HCT116 (cell line): ENCODE results near the gene CENPM. TPM values are rescaled to one million over a fixed set of nuclear protein-coding genes. Genes with fewer than 3 reads are reported as not detected.

Experiments
- ATAC-seq: fragments of 200-7000 bp; cut with Tn5 transposase; 2 replicates; pipeline ENCODE4 v1.9.1; 2020; ENCODE audit warnings: mild to moderate bottlenecking, moderate library complexity
- BruUV-seq: library from RNA; stranded (reverse); fragments of 400-500 nt; replicated peaks from 2 replicates; lab custom pipeline; 2021; lab: Mats Ljungman, UMichigan
- CTCF ChIA-PET: fragments of 300-600 bp; sonication (Branson Sonifier 250); formaldehyde crosslinking; loops from one replicate; lab custom pipeline; 2021; ENCODE audit warnings: antibody characterized with exemption; lab: Charles Lee
- POLR2A ChIA-PET: fragments of 300-600, 350-600 bp; sonication (Branson Sonifier 250); formaldehyde crosslinking; loops from one replicate; lab custom pipeline; 2021; ENCODE audit warnings: antibody characterized with exemption; lab: Charles Lee
- RAD21 ChIA-PET, 2 experiments: fragments of 300-600 bp; sonication (Branson Sonifier 250); formaldehyde crosslinking; loops; one replicate each; lab custom pipeline; 2023; ENCODE audit warnings: low total read pairs in 2 of 2; ENCODE audit not compliant: uncharacterized antibody in 2 of 2, unreplicated experiment in 2 of 2, low non-redundant PET in 1 of 2; lab: Charles Lee
- DNase-seq: peaks from one replicate; pipeline ENCODE4 v3.0.0-alpha.2; 2010; ENCODE audit warnings: low read depth, low spot score
- H2AFZ ChIP-seq: fragments of 200-600 bp; shearing (Covaris generic), sonication (generic); 2 replicates; pipeline ENCODE4 v1.6.1; 2017; ENCODE audit warnings: low read depth, mixed run types, mixed read lengths, antibody characterized with exemption, low read length; ENCODE audit not compliant: poor library complexity, severe bottlenecking
- H3K27ac ChIP-seq: 2 replicates; pipeline ENCODE4 v1.5.1; 2012; ENCODE audit warnings: low read depth, low read length
- H3K27me3 ChIP-seq: fragments of 200-600 bp; sonication (generic); 2 replicates; pipeline ENCODE4 v1.6.1; 2016; ENCODE audit warnings: mixed run types, low read length, mixed read lengths; ENCODE audit not compliant: insufficient read depth
- H3K36me3 ChIP-seq, 2 experiments: fragments of 200-500 bp in 1 of 2; fragments of 200-600 bp in 1 of 2; sonication (Bioruptor generic) in 1 of 2; sonication (generic) in 1 of 2; 2 replicates each; pipeline versions ENCODE4 v1.5.1 to v1.6.1; 2014 to 2016; ENCODE audit warnings: low read length in 2 of 2, inconsistent platforms in 1 of 2, mixed read lengths in 1 of 2, mixed run types in 1 of 2; ENCODE audit not compliant: insufficient read depth in 2 of 2, control insufficient read depth in 1 of 2
- H3K4me1 ChIP-seq, 2 experiments: fragments of 200-600 bp in 1 of 2; sonication (generic) in 1 of 2; 2 replicates each; pipeline versions ENCODE4 v1.5.1 to v1.6.1; 2012 to 2017; ENCODE audit warnings: low read length in 2 of 2, inconsistent platforms in 1 of 2, mild to moderate bottlenecking in 1 of 2, mixed read lengths in 1 of 2, mixed run types in 1 of 2, moderate library complexity in 1 of 2; ENCODE audit not compliant: insufficient read depth in 2 of 2, control insufficient read depth in 1 of 2
- H3K4me2 ChIP-seq: fragments of 200-600 bp; sonication (generic); 2 replicates; pipeline ENCODE4 v1.6.1; 2017; ENCODE audit warnings: mixed run types, low read length, mixed read lengths
- H3K4me3 ChIP-seq, 2 experiments: fragments of 200-600 bp in 1 of 2; sonication (generic) in 1 of 2; replicated peaks in 1 of 2; 2 replicates each; pipeline ENCODE4 v1.5.1; 2011 to 2016; ENCODE audit warnings: low read length in 2 of 2, control low read depth in 1 of 2, low read depth in 1 of 2, mild to moderate bottlenecking in 1 of 2, mixed read lengths in 1 of 2, mixed run types in 1 of 2
- H3K79me2 ChIP-seq: fragments of 200-600 bp; sonication (generic); 2 replicates; pipeline ENCODE4 v1.6.1; 2017; ENCODE audit warnings: mild to moderate bottlenecking, mixed run types, low read length, moderate library complexity, mixed read lengths; ENCODE audit not compliant: insufficient read depth
- H3K9ac ChIP-seq: fragments of 200-600 bp; sonication (generic); 2 replicates; pipeline ENCODE4 v1.6.1; 2016; ENCODE audit warnings: low read length, mixed read lengths
- H3K9me2 ChIP-seq: fragments of 200-600 bp; sonication (generic), shearing (Covaris generic); 2 replicates; pipeline ENCODE4 v1.6.1; 2017; ENCODE audit warnings: mixed run types, mild to moderate bottlenecking, moderate library complexity; ENCODE audit not compliant: insufficient read depth
- H3K9me3 ChIP-seq, 2 experiments: fragments of 200-500 bp in 1 of 2; fragments of 200-600 bp in 1 of 2; sonication (Bioruptor generic) in 1 of 2; sonication (generic) in 1 of 2; 2 replicates each; pipeline ENCODE4 v1.6.1; 2014 to 2017; ENCODE audit warnings: low read length in 2 of 2, mixed read lengths in 2 of 2, inconsistent platforms in 1 of 2, low read depth in 1 of 2, mild to moderate bottlenecking in 1 of 2, mixed run types in 1 of 2, moderate library complexity in 1 of 2; ENCODE audit not compliant: control insufficient read depth in 1 of 2, insufficient read depth in 1 of 2
- H4K20me1 ChIP-seq: fragments of 200-600 bp; sonication (generic), shearing (Covaris generic); 2 replicates; pipeline ENCODE4 v1.6.1; 2017; ENCODE audit warnings: mixed run types, mild to moderate bottlenecking, moderate library complexity; ENCODE audit not compliant: insufficient read depth
- CBX3 ChIP-seq: IDR thresholded peaks from 2 replicates; pipeline ENCODE4 v1.6.1; 2012; ENCODE audit warnings: low read depth
- EGR1 ChIP-seq: IDR thresholded peaks from 2 replicates; pipeline ENCODE4 v1.6.1; 2012; ENCODE audit warnings: low read depth
- ELF1 ChIP-seq: IDR thresholded peaks from 2 replicates; pipeline ENCODE4 v1.6.1; 2012; ENCODE audit warnings: low read depth, borderline replicate concordance
- EZH2phosphoT487 ChIP-seq: fragments of 200-600 bp; IDR thresholded peaks from 2 replicates; pipeline ENCODE4 v1.6.1; 2018; ENCODE audit warnings: antibody characterized with exemption, borderline replicate concordance
- JUND ChIP-seq: IDR thresholded peaks from 2 replicates; pipeline ENCODE4 v1.6.1; 2012
- POLR2A ChIP-seq: IDR thresholded peaks from 2 replicates; pipeline ENCODE4 v1.7.0; 2011; ENCODE audit warnings: borderline replicate concordance; ENCODE audit not compliant: insufficient read depth, insufficient read length; ENCODE audit errors: extremely low read depth
- POLR2AphosphoS5 ChIP-seq: IDR thresholded peaks from 2 replicates; pipeline ENCODE4 v1.6.1; 2011; ENCODE audit warnings: mild to moderate bottlenecking, low read depth, low read length, moderate library complexity
- TCF7L2 ChIP-seq: IDR thresholded peaks from 2 replicates; pipeline ENCODE4 v1.7.0; 2011; ENCODE audit warnings: borderline replicate concordance, inconsistent platforms; ENCODE audit not compliant: insufficient read depth, insufficient read length; ENCODE audit errors: extremely low read depth
- ZFX ChIP-seq: fragments of 450-650 bp; IDR thresholded peaks from 2 replicates; pipeline ENCODE4 v1.6.1; 2017
- ZNF274 ChIP-seq: fragments of 200-500 bp; sonication (Bioruptor generic); IDR thresholded peaks from 2 replicates; pipeline ENCODE4 v1.6.1; 2014; ENCODE audit warnings: mild to moderate bottlenecking, low read depth, low read length, inconsistent platforms
- intact Hi-C: fragments of 100-400 bp; cut with micrococcal nuclease; formaldehyde crosslinking; loops from 2 replicates; pipeline ENCODE4 v1.10.0; 2022
- total RNA-seq: library from RNA; stranded (reverse); gene quantifications from one replicate; pipeline ENCODE4 v1.2.1, GENCODE V29; 2021; ENCODE audit not compliant: unreplicated experiment
- TF ChIP-seq, protein P1 (sequence below), 3 experiments: fragments of 200-600 bp in 1 of 3; sonication (generic) in 1 of 3; IDR thresholded peaks in 2 of 3; conservative IDR thresholded peaks in 1 of 3; 2 replicates each; pipeline ENCODE4 v1.5.1; 2012 to 2017; ENCODE audit warnings: low read depth in 2 of 3, low read length in 2 of 3, antibody characterized with exemption in 1 of 3, borderline replicate concordance in 1 of 3, control low read depth in 1 of 3, mild to moderate bottlenecking in 1 of 3, mixed read lengths in 1 of 3, mixed run types in 1 of 3, moderate library complexity in 1 of 3; ENCODE audit not compliant: insufficient read depth in 1 of 3
- TF ChIP-seq, protein P2 (sequence below): IDR thresholded peaks from 2 replicates; pipeline ENCODE4 v1.6.1; 2012; ENCODE audit warnings: low read depth
- TF ChIP-seq, protein P3 (sequence below): IDR thresholded peaks from 2 replicates; pipeline ENCODE4 v1.6.1; 2011; ENCODE audit warnings: mild to moderate bottlenecking, low read length, moderate library complexity; ENCODE audit not compliant: insufficient replicate concordance; ENCODE audit errors: extremely low read depth

Gene CENPM
- total RNA-seq, 1 experiment from 2014 or later: 44.7 TPM

DNA sequence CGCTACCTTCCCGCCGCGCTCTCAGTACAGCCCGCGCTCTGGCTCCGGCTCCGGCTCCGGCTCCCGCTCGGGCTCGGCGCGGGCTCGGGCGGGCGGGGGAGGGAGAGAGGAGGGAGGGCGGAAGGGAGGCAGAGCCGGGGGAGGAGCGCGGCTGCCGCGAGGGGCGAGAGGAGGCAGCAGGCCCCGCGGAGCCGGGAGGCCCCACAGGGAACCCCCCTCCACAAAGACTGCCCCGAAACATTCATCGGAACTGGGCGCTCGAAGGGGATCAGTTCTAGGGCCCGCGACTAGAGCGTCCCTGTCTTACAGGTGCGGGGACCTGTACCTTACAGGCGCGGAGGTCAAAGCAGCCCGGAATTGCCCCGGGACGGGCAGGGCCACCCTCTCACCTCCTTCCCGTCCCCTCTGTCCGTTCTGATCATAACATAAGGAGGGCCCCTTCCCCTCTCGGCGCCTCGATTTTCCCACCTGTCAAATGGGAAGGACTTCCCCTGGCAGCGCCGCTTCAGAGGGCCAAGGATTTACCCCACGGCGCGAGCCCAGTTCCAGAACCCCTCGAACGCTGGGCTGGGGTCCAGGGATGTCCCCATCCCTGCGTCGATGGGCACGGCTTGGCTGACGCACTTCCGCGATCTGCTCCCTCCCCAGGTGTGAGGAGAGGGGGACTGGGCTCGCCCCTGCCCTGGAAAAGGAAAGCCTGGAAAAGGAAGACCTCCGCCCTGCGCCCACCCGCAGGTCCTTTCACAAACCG is 31.7 kb downstream of the CENPM start, which contains the start of gene SHISA8:
TSS of gene SHISA8 (minus strand) at position 40 of the 751 bp plus-strand sequence. CDS start 407 bp downstream, outside the sequence.
- intact Hi-C loops: no loop called here
- no TSS peak for BruUV-seq
- DNase-seq (no peak), ATAC-seq (peak; percentile 79)
- Histone ChIP-seq H3K4me2 (peak within 1 kb of the TSS; percentile 74), H2AFZ (no peak within 1 kb of the TSS), H3K36me3 (no peaks in the 10 kb centered on the region), H4K20me1 (no peaks in the 10 kb centered on the region), H3K27ac (peak within 1 kb of the TSS; percentile 41; the same call in 1 of the 2 replicates), H3K9me3 (no peaks in the 10 kb centered on the region), H3K4me1 (peaks cover 12 to 44% of the 10 kb centered on the region in 2 experiments), H3K9me2 (no peaks in the 10 kb centered on the region), H3K27me3 (no peaks in the 10 kb centered on the region), H3K79me2 (no peaks in the 10 kb centered on the region), H3K9ac (peak within 1 kb of the TSS; percentile 69), H3K4me3 (peak within 1 kb of the TSS; percentile 37 to 61)
- CTCF ChIA-PET: interaction anchor here (2.6 kb wide), 1 partner anchor 10 kb away, joined by 9 read pairs; no protein-coding TSS in a partner anchor
- POLR2A ChIA-PET: no interaction called here
- TF ChIP-seq ELF1 (no peak), EGR1 (no peak), POLR2A (no peak), JUND (no peak), ZFX (peak; percentile 49; the same call in 1 of the 2 replicates), POLR2AphosphoS5 (peak; percentile 49; the same call in 1 of the 2 replicates), EZH2phosphoT487 (no peak), ZNF274 (no peak), CBX3 (no peak), TCF7L2 (no peak)
- TF ChIP-seq, protein P1, sequence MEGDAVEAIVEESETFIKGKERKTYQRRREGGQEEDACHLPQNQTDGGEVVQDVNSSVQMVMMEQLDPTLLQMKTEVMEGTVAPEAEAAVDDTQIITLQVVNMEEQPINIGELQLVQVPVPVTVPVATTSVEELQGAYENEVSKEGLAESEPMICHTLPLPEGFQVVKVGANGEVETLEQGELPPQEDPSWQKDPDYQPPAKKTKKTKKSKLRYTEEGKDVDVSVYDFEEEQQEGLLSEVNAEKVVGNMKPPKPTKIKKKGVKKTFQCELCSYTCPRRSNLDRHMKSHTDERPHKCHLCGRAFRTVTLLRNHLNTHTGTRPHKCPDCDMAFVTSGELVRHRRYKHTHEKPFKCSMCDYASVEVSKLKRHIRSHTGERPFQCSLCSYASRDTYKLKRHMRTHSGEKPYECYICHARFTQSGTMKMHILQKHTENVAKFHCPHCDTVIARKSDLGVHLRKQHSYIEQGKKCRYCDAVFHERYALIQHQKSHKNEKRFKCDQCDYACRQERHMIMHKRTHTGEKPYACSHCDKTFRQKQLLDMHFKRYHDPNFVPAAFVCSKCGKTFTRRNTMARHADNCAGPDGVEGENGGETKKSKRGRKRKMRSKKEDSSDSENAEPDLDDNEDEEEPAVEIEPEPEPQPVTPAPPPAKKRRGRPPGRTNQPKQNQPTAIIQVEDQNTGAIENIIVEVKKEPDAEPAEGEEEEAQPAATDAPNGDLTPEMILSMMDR (IDR thresholded peaks at IDR 0.05 in 2 of 3, conservative IDR thresholded peaks at IDR 0.05 in 1 of 3; ENCODE audit: borderline replicate concordance in 1 of 3, insufficient read depth in 1 of 3, low read depth in 2 of 3, low read length in 2 of 3): no peak
- TF ChIP-seq, protein P2, sequence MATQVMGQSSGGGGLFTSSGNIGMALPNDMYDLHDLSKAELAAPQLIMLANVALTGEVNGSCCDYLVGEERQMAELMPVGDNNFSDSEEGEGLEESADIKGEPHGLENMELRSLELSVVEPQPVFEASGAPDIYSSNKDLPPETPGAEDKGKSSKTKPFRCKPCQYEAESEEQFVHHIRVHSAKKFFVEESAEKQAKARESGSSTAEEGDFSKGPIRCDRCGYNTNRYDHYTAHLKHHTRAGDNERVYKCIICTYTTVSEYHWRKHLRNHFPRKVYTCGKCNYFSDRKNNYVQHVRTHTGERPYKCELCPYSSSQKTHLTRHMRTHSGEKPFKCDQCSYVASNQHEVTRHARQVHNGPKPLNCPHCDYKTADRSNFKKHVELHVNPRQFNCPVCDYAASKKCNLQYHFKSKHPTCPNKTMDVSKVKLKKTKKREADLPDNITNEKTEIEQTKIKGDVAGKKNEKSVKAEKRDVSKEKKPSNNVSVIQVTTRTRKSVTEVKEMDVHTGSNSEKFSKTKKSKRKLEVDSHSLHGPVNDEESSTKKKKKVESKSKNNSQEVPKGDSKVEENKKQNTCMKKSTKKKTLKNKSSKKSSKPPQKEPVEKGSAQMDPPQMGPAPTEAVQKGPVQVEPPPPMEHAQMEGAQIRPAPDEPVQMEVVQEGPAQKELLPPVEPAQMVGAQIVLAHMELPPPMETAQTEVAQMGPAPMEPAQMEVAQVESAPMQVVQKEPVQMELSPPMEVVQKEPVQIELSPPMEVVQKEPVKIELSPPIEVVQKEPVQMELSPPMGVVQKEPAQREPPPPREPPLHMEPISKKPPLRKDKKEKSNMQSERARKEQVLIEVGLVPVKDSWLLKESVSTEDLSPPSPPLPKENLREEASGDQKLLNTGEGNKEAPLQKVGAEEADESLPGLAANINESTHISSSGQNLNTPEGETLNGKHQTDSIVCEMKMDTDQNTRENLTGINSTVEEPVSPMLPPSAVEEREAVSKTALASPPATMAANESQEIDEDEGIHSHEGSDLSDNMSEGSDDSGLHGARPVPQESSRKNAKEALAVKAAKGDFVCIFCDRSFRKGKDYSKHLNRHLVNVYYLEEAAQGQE: no peak
- TF ChIP-seq, protein P3, sequence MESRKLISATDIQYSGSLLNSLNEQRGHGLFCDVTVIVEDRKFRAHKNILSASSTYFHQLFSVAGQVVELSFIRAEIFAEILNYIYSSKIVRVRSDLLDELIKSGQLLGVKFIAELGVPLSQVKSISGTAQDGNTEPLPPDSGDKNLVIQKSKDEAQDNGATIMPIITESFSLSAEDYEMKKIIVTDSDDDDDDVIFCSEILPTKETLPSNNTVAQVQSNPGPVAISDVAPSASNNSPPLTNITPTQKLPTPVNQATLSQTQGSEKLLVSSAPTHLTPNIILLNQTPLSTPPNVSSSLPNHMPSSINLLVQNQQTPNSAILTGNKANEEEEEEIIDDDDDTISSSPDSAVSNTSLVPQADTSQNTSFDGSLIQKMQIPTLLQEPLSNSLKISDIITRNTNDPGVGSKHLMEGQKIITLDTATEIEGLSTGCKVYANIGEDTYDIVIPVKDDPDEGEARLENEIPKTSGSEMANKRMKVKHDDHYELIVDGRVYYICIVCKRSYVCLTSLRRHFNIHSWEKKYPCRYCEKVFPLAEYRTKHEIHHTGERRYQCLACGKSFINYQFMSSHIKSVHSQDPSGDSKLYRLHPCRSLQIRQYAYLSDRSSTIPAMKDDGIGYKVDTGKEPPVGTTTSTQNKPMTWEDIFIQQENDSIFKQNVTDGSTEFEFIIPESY: no peak
- RAD21 ChIA-PET: no interaction called here
